ENCODE results near the gene RNF217. TPM values are rescaled to one million over a fixed set of nuclear protein-coding genes. Genes with fewer than 3 reads are reported as not detected.

Gene RNF217
- total and polyA plus RNA-seq, 2 of the 8 experiments (the other 6 are each of a cell fraction or from before 2014, with no cell fraction given): 2.0 to 8.9 TPM

DNA sequence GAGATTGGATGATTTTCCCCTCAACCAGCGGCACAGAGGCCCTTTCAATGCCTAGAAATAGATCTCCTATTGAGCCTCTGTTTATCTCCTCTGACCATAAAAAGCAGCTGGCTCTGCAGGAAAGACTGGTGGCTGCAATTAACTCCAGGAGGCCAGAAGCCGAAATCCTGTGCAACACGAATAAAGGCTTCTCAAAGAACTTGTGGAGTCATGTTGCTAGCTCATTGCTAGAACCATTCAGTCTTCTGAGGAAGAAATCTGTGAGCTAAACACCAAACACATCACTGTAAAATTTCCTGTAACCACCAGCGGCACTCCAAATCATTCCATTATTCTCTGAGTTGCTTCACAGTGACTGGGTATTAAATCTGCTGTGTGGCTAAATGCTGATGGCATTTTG is 142.2 kb downstream of the RNF217 start:
- Histone ChIP-seq H3K23ac (ENCODE audit: insufficient read length) (no peak overlapping the region), H4K8ac (ENCODE audit: extremely low read depth, insufficient read depth, low read length) (no peak overlapping the region), H3K4me2 (ENCODE audit: insufficient read depth in 1 of 2, low read depth in 2 of 2, low read length in 2 of 2) (peak overlapping the region; percentile 19 to 22; a peak in 2 of 4 replicates), H2BK5ac (ENCODE audit: low read depth, low read length) (no peak overlapping the region), H3K4me1 (replicated peaks in 1 of 4; ENCODE audit: control insufficient read depth in 3 of 4, insufficient read depth in 4 of 4, low read length in 3 of 4) (peaks cover 0 to 13% (median 4%) of the 10 kb centered on the region in 4 experiments; a peak in 4 of 7 replicates), H3K14ac (ENCODE audit: insufficient read length) (no peak overlapping the region), H3K36me3 (ENCODE audit: control insufficient read depth in 2 of 4, insufficient read depth in 4 of 4, low read length in 3 of 4) (no peaks in the 10 kb centered on the region), H4K20me1 (replicated peaks in 1 of 2; ENCODE audit: control insufficient read depth in 1 of 2, insufficient read depth in 2 of 2, low read length in 2 of 2) (no peaks in the 10 kb centered on the region), H3K9ac (replicated peaks in 1 of 4; ENCODE audit: extremely low read depth in 1 of 4, low read depth in 3 of 4, low read length in 3 of 4) (no peak overlapping the region), H4K91ac (replicated peaks; ENCODE audit: insufficient read length, low read length) (no peak overlapping the region), H3K79me1 (ENCODE audit: low read depth, low read length) (no peaks in the 10 kb centered on the region), H2AFZ (ENCODE audit: low read length) (peak overlapping the region; percentile 78; the same call in 1 of the 2 replicates), H3K27ac (ENCODE audit: low read depth, low read length) (no peak overlapping the region), H2BK15ac (ENCODE audit: low read length) (no peak overlapping the region), H2AK5ac (ENCODE audit: low read depth, low read length) (no peak overlapping the region), H3K4ac (replicated peaks; ENCODE audit: insufficient read length, low read depth, low read length) (no peak overlapping the region), H4K5ac (ENCODE audit: insufficient read length, low read depth, low read length) (no peak overlapping the region), H2BK120ac (replicated peaks; ENCODE audit: low read depth, low read length) (no peak overlapping the region), H3K9me3 (ENCODE audit: insufficient read depth in 2 of 2, low read depth in 1 of 2, low read length in 1 of 2) (no peaks in the 10 kb centered on the region), H3K18ac (ENCODE audit: extremely low read depth, low read length) (no peak overlapping the region), H3K79me2 (ENCODE audit: control insufficient read depth in 1 of 2, insufficient read depth in 2 of 2, low read length in 2 of 2) (no peaks in the 10 kb centered on the region), H2BK12ac (ENCODE audit: low read depth, low read length) (no peak overlapping the region), H2BK20ac (ENCODE audit: low read length) (no peak overlapping the region), H3K56ac (replicated peaks; ENCODE audit: insufficient read length, low read depth, low read length) (no peak overlapping the region), H3K27me3 (replicated peaks in 1 of 4; ENCODE audit: control insufficient read depth in 3 of 4, extremely low read depth in 1 of 4, insufficient read depth in 3 of 4, low read length in 3 of 4) (no peaks in the 10 kb centered on the region; a peak in 1 of 7 replicates), H3K23me2 (ENCODE audit: low read depth, low read length) (peaks cover 4% of the 10 kb centered on the region; the same call in 1 of the 2 replicates), H3K4me3 (ENCODE audit: extremely low read depth in 1 of 4, insufficient read depth in 2 of 4, low read depth in 3 of 4, low read length in 4 of 4) (no peak overlapping the region; a peak in 1 of 8 replicates)
- DNase-seq (ENCODE audit: low read depth in 1 of 2, low spot score in 2 of 2) (no peak), FAIRE-seq (no peak)
- CTCF ChIA-PET (ENCODE audit: partially characterized antibody): interaction anchor here (0.7 to 3.0 kb wide), 2 partner anchors 10 to 12 kb away, joined by 3 to 25 read pairs; no protein-coding TSS in a partner anchor
- TF ChIP-seq POLR2A (IDR thresholded peaks at IDR 0.05; ENCODE audit: control extremely low read depth in 1 of 2, low read depth in 2 of 2, low read length in 2 of 2) (no peak), NANOG (IDR thresholded peaks at IDR 0.05; ENCODE audit: insufficient read depth, low read depth, low read length, poor library complexity, severe bottlenecking) (peak; percentile 9)
- 30% methylated on average over 4 of the region's 4 CpGs; no CpG with 5 or more reads in 1 of the 2 experiments for WGBS, 2 experiments (ENCODE audit: extremely low coverage in 1 of 2, insufficient coverage in 1 of 2, insufficient read length in 1 of 2, insufficient replicate concordance in 2 of 2, low coverage in 1 of 2, low lambda C conversion rate in 2 of 2, missing lambda C conversion rate in 1 of 2)
- POLR2A ChIA-PET (ENCODE audit: partially characterized antibody): no interaction called here

Data from H1 (cell line).